GM12874 (cell line): ENCODE data around the gene TMEM184B.

Source experiments
- CTCF ChIP-seq: IDR thresholded peaks from 2 replicates; pipeline ENCODE4 v1.5.1; 2011; ENCODE audit warnings: low read depth, mild to moderate bottlenecking, control low read depth, low read length, moderate library complexity; ENCODE audit not compliant: insufficient read depth

The TMEM184B gene

DNA sequence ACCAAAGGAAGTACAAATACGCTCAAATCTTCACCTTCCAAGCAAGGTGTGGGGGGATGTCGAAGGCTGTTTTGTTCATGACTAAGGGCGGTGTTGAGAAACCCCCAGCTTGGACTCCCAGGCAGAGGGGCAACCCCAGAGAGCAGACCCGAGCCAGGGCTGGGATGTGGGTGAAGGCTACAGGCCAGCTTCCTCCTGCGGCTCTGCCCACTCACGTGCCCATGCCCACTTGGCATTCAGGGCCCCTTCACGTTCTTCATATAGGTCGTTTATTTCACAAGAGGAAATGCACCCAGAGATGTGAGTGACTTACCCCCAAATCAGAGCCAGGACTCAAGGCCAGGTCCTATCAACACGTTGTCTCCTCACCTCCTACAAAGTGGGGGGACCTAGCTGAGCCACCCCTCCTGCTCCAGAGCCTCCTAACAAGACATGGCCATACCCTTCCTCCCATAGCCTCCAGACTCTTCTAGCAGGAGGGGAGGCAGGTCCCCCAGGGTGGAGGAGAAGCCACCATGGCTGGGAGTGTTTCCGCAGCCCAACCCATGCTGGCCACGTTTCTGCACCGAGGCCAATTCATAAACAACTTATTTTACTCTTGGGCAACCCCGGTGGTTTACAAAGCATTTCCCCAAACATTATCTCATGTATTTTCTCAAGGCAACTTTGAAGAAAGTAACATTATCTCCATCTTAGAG, 22.0 kb downstream of the TMEM184B start:
- TF ChIP-seq CTCF = no peak

DNA sequence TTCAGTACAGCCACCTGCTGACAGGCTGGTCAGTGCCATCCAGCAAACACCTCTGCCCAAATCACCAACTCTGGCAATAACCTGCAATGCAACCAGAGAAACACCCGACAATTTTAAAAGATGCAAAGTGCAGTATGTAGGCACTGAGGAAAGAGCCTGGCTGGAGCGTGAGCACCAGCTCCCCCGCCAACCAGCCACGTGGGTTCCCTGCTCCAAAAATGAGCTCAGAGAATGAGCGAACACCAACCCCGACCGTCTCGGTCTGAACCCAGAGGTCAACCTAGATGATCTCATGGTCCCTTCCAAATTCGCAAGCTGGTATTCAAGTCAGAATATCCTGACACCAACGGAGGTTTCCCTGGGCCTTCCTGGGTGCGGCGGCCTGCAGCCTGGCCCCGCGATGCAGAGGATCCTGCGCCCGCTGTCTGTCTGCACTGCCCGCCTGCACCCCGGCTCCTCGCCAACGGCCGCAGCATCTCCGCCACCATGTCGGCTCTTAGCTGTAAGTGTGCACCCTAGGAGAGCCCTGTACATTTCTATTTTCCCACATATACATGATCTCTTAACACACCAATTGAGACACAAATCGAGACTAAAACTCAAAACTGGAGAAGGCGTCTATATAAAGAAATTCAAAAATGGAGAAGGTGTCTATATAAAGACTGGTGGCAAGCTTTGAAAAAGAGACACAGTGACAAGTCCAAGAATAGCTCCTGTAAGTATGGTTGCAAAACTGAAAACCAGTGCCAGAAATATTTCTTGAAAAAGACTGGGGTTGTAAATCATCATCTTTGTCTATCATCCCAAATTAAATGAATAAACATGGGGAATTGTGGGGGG, 22.8 kb downstream of the TMEM184B start:
- no peak for TF ChIP-seq CTCF

GRCh38 chr22:38249301-38249700, 23.5 kb downstream of the TMEM184B start:
- no peak for TF ChIP-seq CTCF

GRCh38 chr22:38248280-38248679, 24.5 kb downstream of the TMEM184B start:
- TF ChIP-seq CTCF = no peak

DNA sequence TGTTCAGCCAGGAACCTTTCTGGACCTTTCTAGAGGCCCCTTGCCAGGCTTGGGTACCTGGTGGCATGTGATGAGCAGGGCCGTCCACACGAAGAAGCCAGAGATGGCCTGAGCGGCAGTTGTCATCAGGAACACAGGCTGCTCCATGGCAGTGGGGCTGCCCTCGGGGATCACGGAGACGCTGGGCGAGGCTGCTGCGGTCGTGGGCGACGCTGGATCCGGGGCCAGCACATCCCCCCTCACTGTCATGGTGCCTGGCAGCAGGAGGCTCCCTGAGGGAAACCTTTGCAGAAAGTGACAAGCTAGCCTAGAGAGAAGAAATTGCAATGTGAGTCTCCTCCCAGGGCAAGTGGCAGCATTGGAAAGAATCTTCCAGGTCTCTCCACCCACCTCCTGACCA, 25.1 kb downstream of the TMEM184B start:
- TF ChIP-seq CTCF = no peak

DNA sequence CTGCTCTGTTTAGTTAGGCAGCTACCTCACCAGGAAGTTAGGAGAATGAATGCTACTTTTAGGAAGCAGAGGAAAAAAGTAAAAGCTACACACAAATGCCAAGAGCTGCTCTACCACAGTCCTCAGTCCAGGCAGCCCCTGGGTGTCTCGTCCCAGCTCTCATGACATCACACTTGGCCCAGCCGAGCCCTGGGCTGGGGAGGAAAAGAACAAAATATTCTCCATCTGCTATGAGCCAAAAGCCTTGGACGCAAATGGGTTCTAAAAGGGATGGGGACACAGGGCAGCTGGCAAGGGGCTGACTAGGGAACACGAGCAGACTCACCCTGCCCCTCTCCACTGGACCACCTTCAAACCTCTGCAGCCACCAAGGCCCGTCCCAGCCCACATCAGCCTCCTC, 26.1 kb downstream of the TMEM184B start:
- TF ChIP-seq CTCF = no peak

GRCh38 chr22:38246046-38246658, 26.7 kb downstream of the TMEM184B start:
- TF ChIP-seq CTCF = no peak
